Fibroblast of skin of left quadriceps (primary cell): ENCODE measurements around the gene C3orf33.

Experiments
- DNase-seq, 2 experiments: peaks; one replicate each; pipeline ENCODE4 v3.0.0-alpha.2; 2013; ENCODE audit warnings: low read depth in 2 of 2

C3orf33 gene

DNA sequence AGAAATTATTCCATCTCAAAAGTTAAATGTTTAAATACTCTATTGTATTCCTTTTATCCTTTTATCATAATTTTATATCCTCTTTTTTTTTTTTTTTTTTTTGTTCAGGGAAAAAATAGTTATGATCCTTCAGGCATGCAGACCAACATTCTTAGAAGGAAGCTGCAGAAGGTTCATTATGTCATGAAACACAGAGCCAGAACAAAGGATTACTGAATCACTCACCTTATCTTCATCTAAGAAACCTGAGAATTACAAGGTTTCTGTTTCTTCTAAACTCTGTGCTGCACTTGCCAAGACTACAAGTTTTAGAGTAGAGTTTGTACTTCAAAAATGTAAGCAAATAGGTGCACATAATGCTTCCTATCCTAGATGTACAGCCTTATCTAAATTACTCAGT lies 64.5 kb downstream of the C3orf33 start:
- DNase-seq = no peak

DNA sequence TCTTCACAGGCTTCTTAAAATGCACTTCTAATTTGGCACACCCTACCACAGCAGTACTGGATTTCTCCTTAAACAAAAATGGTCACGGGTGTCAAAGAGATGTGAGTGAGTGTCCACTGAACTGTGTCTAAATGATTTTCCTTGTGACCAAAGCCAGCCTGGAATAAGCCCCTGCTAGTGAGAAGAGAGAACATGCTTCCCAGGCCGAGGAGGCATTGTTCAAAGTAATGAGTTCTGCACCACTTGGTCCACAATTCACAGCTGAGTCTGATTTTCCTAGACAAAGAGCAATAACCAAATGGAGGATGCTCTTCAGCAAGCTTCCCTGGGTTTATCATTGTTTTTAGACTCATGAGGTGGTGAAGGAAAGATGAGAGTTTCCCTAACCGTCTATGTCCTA lies 65.0 kb downstream of the C3orf33 start:
- no peak for DNase-seq

DNA sequence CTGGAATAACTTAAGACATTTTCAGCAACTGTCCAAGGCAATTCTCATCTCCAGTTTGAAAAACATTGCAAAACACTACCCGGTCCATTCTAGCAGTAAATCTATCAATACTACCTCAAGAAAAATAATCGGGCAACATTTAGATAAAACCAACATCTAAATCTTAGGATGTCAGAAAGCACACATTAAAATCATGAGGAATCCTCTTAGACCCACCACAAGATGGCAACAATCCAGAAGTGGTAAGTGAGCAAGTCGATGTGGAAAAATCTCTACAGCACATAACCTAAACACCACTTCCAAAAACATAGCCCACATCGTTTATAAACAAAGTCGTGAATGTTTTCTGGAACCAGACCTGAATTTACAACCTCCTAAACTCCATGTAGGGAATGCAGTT lies 66.9 kb downstream of the C3orf33 start:
- peak; percentile 72 to 74 for DNase-seq

DNA sequence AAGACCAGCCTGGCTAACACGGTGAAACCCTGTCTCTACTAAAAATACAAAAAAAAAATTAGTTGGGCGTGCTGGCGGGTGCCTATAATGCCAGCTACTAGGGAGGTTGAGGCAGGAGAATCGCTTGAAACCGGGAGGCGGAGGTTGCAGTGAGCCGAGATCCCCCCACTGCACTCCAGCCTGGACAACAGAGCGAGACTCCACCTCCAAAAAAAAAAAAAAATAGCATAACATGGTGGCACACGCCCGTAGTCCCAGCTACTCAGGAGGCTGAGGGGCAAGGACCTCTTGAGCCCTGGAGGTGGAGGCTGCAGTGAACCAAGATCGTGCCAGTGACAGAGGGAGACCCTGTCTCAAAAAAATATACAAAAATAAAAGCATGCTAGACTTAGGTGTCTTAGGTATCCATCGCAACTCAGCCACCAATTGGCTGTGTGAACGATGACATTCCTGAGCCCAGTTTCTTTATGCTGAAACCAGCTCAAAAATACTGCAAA lies 67.5 kb downstream of the C3orf33 start:
- no peak for DNase-seq

DNA sequence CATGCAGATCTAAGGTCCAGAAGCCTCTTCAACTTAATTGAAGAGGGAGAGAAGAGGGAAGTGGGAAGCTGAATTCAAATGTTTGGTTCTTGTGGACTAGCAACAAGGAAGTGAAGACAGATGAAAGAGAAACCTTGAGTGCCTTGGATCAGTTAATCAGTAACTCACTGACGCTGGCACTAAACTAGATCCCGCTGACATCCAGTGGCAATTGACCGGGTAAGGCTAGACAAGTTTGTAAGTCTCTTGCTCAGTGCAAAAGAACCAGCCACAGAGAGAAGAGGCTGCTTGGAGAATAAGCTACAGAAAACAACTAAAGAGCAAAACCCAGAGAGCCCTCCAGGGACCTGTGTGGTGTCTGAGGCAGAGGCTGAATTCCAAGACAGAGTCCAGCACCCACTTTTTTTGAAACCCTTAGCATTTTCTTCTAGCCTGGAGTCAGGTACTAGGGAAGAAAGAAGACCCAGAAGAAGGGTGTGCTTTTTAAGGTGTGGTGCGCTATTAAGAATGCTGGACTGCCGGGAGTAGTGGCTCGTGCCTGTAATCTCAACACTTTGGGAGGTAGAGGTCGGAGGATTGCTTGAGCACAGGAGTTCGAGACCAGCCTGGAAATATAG lies 68.1 kb downstream of the C3orf33 start:
- DNase-seq = no peak

DNA sequence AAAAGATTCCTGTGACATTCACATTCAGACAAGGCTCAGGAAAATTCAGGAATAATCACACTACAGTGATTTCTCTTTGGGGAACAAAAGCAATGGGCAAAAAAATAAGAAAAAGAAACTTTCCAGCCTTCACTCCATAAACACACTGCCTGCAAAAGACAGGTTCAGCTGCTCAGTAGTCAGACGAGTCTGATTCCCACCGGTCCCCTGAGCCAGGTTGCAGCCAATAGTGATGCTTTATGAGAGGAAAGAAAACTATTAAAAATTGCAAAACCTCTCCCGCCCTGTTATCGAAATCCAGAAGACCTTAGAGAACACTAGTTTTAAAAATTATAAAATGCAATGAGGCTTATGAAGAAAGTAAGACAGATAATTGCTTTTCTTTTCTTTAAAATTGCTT lies 69.7 kb downstream of the C3orf33 start:
- DNase-seq = no peak

DNA sequence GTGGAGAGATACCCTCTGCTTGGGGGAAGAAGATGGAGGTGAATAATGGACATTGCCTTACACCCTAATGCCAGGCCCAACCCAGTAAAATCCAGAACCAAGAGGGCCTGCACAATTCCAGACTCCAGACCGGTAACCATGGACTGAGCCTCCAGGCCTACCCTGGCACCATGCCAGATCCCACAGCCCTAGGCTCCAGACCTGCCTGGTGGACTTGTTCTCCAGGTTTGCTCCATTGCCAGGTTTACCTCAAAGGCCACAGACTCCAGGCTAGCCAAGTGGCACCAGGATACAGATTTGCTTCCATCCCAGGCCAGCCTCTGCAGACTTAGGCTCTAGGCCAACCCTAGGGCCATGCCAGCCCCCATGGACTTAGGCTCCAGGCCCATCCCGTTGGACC lies 75.2 kb downstream of the C3orf33 start:
- DNase-seq = no peak

DNA sequence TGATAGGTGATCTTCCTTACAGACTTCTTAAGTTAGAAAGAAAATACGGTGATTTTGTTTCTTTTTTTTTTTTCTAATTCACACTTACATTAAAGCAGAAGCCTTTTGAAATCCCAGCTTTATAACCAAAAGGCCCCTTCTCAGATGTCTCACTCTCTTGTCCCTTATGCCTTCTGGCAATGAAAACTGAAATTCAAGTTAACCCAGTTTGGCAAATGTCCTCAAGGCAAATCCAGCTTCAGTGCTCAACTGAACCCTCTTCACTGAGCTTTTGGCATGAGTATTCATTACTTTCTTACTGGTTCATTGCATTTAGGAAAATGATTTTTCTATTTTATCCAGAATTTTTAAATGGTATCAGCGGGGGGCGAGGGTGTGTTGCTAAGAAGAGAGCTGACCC lies 78.2 kb downstream of the C3orf33 start:
- DNase-seq = no peak

DNA sequence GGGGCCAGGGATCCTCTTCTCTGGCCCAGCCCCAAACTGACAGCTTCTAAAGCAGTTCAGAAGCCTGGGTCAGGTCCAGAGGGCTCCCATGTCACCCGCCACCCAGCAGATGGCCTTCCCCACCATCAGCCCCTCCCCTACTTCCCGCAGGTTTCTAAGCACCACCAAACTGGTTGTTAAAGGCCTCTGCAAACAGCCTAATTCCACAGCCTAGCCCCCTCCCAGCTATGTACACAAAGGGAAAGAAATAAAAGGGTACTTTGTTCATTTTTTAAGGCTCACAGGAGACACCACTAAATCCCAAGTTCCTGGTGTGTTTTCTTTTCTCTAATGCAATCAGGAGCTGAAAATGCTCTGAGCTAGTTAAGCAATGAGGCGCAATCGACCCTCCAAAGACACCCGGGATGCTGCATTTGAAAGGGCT lies 91.8 kb downstream of the C3orf33 start:
- no peak for DNase-seq
